Heart right ventricle (tissue), 16 donors: ENCODE results near the gene SRGAP2C. TPM values are rescaled to one million over a fixed set of nuclear protein-coding genes. Genes with fewer than 3 reads are reported as not detected.
A peak's percentile ranks its signal among the peaks of the same experiment; 100 is the strongest.
"Not testable (repeated sequence)": the region's sequence is repeated elsewhere in the genome, so short reads cannot be mapped to it uniquely, and the experiment has no call there.

Experiments
- ATAC-seq, 8 donors: fragments of 200-7000 bp; cut with Tn5 transposase; one replicate each; pipeline ENCODE4 v1.9.1; 2020; ENCODE audit warnings: mild to moderate bottlenecking in 8 of 8, moderate library complexity in 8 of 8, moderate number of reproducible peaks in 1 of 8
- DNase-seq, 2 donors: peaks; one replicate each; pipeline ENCODE4 v3.0.0-alpha.2; 2020
- H3K27ac ChIP-seq, 10 donors: fragments of 200-600 bp; sonication (generic) in 2 of 10; one replicate each; pipeline versions ENCODE4 v1.5.0 to v1.8.0; 2020 to 2022; ENCODE audit warnings: mild to moderate bottlenecking in 3 of 10
- H3K27me3 ChIP-seq, 7 donors: fragments of 200-600 bp; one replicate each; pipeline ENCODE4 v1.8.0; 2021 to 2022; ENCODE audit warnings: mild to moderate bottlenecking in 2 of 7
- H3K36me3 ChIP-seq, 9 donors: fragments of 200-600 bp; sonication (generic) in 1 of 9; one replicate each; pipeline versions ENCODE4 v1.5.0 to v1.8.0; 2020 to 2022; ENCODE audit warnings: mild to moderate bottlenecking in 2 of 9
- H3K4me1 ChIP-seq, 9 donors: fragments of 200-600 bp; sonication (generic) in 1 of 9; one replicate each; pipeline versions ENCODE4 v1.5.0 to v1.8.0; 2020 to 2022; ENCODE audit warnings: mild to moderate bottlenecking in 4 of 9
- H3K4me3 ChIP-seq, 10 donors: fragments of 200-600 bp; sonication (generic) in 2 of 10; one replicate each; pipeline versions ENCODE4 v1.5.0 to v1.8.0; 2020 to 2022; ENCODE audit warnings: mild to moderate bottlenecking in 7 of 10, moderate library complexity in 2 of 10
- H3K9me3 ChIP-seq, 11 donors: fragments of 200-600 bp in 10 of 11; sonication (generic) in 2 of 11; one replicate each; pipeline versions ENCODE4 v1.5.0 to v1.8.0; 2013 to 2022; ENCODE audit warnings: mild to moderate bottlenecking in 2 of 11, control low read depth in 1 of 11, moderate library complexity in 1 of 11
- CTCF ChIP-seq, 9 donors: fragments of 200-600 bp; sonication (generic) in 2 of 9; IDR thresholded peaks; one replicate each; pipeline versions ENCODE4 v1.5.0 to v1.8.0; 2021 to 2022; ENCODE audit warnings: antibody characterized with exemption in 9 of 9, mild to moderate bottlenecking in 5 of 9, moderate library complexity in 1 of 9
- WGBS, 2 donors: extraction: QIAGEN DNeasy Blood & Tissue Kit; methylation state at CpG; one replicate each; pipeline ENCODE4 v1.1.7; 2013; ENCODE audit warnings: inconsistent platforms in 1 of 2; 5-methylcytosine and 5-hydroxymethylcytosine counted together
- intact Hi-C, 10 donors: fragments of 100-400 bp; cut with DNase I; formaldehyde crosslinking; loops; one replicate each; pipeline versions ENCODE4 v1.11.1 to v1.14.2; 2022
- polyA plus RNA-seq, 2 donors: library from polyadenylated mRNA; stranded (reverse); fragments of 200-250 nt; gene quantifications; one replicate each; pipeline ENCODE4 v1.2.3, GENCODE V29; 2013
- total RNA-seq, 10 donors: library from RNA; stranded (reverse); fragmentation: NEBNext Ultra II Directional in 3 of 10; extraction: Animal tissue kit (Norgen Biotek cat#: 25700) in 3 of 10; gene quantifications; one replicate each; pipeline versions ENCODE4 v1.2.1 to v1.2.4, GENCODE V29; 2021 to 2023
- donor health status: Arrhythmogenic right ventricular cardiomyopathy.
- donor health status: ischemic (EF 13 %, LVEDD 7.1; RV severe dilation, severe dysfunction).
- donor health status: healthy with polysubstance abuse.
- donor health status: DM: no; HTN: yes; CAD: no.
- donor health status: DM: no; HTN: no; CAD: no.
- donor health status: ischemic (EF 25% LVEDD 6.9; RV normal size, moderate dysfunction).
- donor health status: ischemic (EF 25% LVEDD 5.7; RV mildly dilated, moderate dysfunction).
- donor health status: healthy.
- donor health status: DM: yes; HTN: yes; CAD: no.
- donor health status: Ischemic cardiomyopathy.
- donor health status: ischemic (EF 35%, LVEDD 5.7; RV mildly dilated, moderate dysfunction).
- donor health status: nonischemic (EF 11% LVEDD 7.7; RV severe dilation, severe dysfunction).
- donor health status: DM: yes; HTN: yes; CAD: no.
- donor health status: PGD.
- donor health status: ischemic (EF 29% LVEDD 5.4; RV normal size, mild dysfunction).
- donor health status: nonischemic (EF 23%, LVEDD 6.1; RV moderate dilation, normal function).

SRGAP2C gene
- total and polyA plus RNA-seq, 12 donors = 3.3 to 13.4 (median 9.5) TPM

GRCh38 chr1:121418369-121419049 lies 233.7 kb downstream of the SRGAP2C start:
- Histone ChIP-seq H3K4me3 (no peak overlapping the region), H3K36me3 (no peaks in the 10 kb centered on the region), H3K27ac (no peak overlapping the region), H3K4me1 (peaks cover 0 to 17% (median 0%) of the 10 kb centered on the region in 9 donors), H3K27me3 (no peaks in the 10 kb centered on the region), H3K9me3 (no peaks in the 10 kb centered on the region)
- TF ChIP-seq CTCF (IDR thresholded peaks at IDR 0.05) = no peak
- ATAC-seq (peak in 2 of 8 donors; percentile 48), DNase-seq (no peak)
- intact Hi-C loops = no loop called here
- 49 to 67% methylated on average over 15 of the region's 15 CpGs for WGBS, 2 donors

GRCh38 chr1:121419050-121419615 lies 234.4 kb downstream of the SRGAP2C start:
- ATAC-seq = not testable (repeated sequence)

GRCh38 chr1:121421490-121421889 lies 236.7 kb downstream of the SRGAP2C start:
- H3K27me3 ChIP-seq, H3K27ac ChIP-seq, H3K36me3 ChIP-seq, H3K9me3 ChIP-seq, H3K4me3 ChIP-seq, H3K4me1 ChIP-seq, DNase-seq, ATAC-seq, intact Hi-C loops: not testable (repeated sequence)
- 73 to 80% methylated on average over 3 of the region's 3 CpGs for WGBS, 2 donors

More at GRCh38 chr1:121419050-121419615, 234.4 kb downstream of the SRGAP2C start:
- H3K9me3 ChIP-seq, H3K27me3 ChIP-seq, H3K27ac ChIP-seq, intact Hi-C loops, H3K4me3 ChIP-seq, DNase-seq, H3K36me3 ChIP-seq: not testable (repeated sequence)
- WGBS, 2 donors = 84 to 94% methylated on average over 4 of the region's 4 CpGs
- H3K4me1 ChIP-seq = peaks cover 0 to 12% (median 0%) of the 10 kb centered on the region in 9 donors

DNA sequence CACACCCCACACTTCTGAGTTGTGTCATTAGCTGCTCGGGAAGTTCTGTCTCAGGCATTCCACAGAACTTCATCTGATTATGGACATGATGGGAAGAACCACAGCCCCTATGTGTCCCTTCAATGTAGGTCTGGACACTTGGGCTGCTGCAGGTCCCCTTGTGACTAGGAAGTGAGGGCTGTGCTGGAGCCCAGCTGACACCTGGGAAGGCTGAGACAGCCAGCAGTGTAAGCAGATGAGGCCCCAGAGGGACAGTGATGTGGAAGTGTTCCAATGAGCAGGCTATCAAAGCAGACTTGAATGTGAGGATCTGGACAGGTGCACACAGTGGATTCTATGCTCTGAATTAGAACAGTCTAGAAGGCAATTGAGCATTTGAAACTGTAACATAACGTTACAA lies 239.2 kb downstream of the SRGAP2C start:
- WGBS, 2 donors = 78 to 90% methylated on average over 2 of the region's 2 CpGs
- ATAC-seq, intact Hi-C loops, H3K27ac ChIP-seq, H3K9me3 ChIP-seq, H3K4me1 ChIP-seq, H3K4me3 ChIP-seq, H3K36me3 ChIP-seq, H3K27me3 ChIP-seq, DNase-seq: not testable (repeated sequence)

- H3K27ac ChIP-seq, intact Hi-C loops, DNase-seq, H3K9me3 ChIP-seq, H3K36me3 ChIP-seq, H3K4me1 ChIP-seq, H3K27me3 ChIP-seq, H3K4me3 ChIP-seq, ATAC-seq: not testable (repeated sequence)
- WGBS, 2 donors = 95% methylated on average over 2 of the region's 2 CpGs
Observed at GRCh38 chr1:121433517-121433916, 248.7 kb downstream of the SRGAP2C start.

DNA sequence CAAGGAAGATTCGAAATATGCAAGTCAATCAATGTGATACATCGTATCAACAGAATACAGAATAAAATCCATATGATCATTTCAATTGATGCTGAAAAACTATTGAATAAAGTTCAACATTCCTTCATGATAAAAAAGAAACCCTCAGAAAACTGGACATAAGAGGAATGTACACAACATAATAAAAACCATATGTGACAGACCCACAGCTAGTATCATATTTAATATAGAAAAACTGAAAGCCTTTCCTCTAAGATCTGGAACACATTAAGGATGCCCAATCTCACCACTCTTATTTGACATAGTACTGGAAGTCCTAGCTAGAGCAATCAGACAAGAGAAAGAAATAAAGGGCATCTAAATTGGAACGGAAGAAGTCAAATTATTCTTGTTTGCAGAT lies 254.1 kb downstream of the SRGAP2C start:
- ATAC-seq, H3K4me1 ChIP-seq, H3K4me3 ChIP-seq, intact Hi-C loops, H3K27ac ChIP-seq, H3K36me3 ChIP-seq, H3K27me3 ChIP-seq, DNase-seq: not testable (repeated sequence)
- H3K9me3 ChIP-seq = peaks cover 0 to 17% (median 0%) of the 10 kb centered on the region in 11 donors
- WGBS, 2 donors = 91% methylated on average over 3 of the region's 3 CpGs

- peaks cover 0 to 17% (median 0%) of the 10 kb centered on the region in 11 donors for H3K9me3 ChIP-seq
- no peak overlapping the region for H3K27ac ChIP-seq
- no peak overlapping the region for H3K4me3 ChIP-seq
- peaks cover 0 to 5% (median 0%) of the 10 kb centered on the region in 9 donors for H3K4me1 ChIP-seq
- H3K27me3 ChIP-seq = no peaks in the 10 kb centered on the region
- ATAC-seq = no peak
- no peak for TF ChIP-seq CTCF (IDR thresholded peaks at IDR 0.05)
- H3K36me3 ChIP-seq = no peaks in the 10 kb centered on the region
- WGBS, 2 donors = 91 to 93% methylated on average over 4 of the region's 4 CpGs
- intact Hi-C loops = no loop called here
- no peak for DNase-seq
Observed at GRCh38 chr1:121440993-121441392, 256.2 kb downstream of the SRGAP2C start.
